Neural cell (in vitro differentiated cells): ENCODE measurements around the gene DCTN4. TPM values are rescaled to one million over a fixed set of nuclear protein-coding genes. Genes with fewer than 3 reads are reported as not detected.

Experiments
- H2AFZ ChIP-seq: fragments of 200-600, 300-800 bp; sonication (generic), shearing (Covaris generic); 2 replicates; pipeline ENCODE4 v1.6.0; 2014; ENCODE audit warnings: low read depth, mild to moderate bottlenecking, antibody characterized with exemption, low read length, moderate library complexity
- H3F3A ChIP-seq: fragments of 200-600 bp; shearing (Covaris generic); 2 replicates; pipeline ENCODE4 v1.6.1; 2016; ENCODE audit warnings: mild to moderate bottlenecking, moderate library complexity, mixed read lengths, antibody characterized with exemption, low read length; ENCODE audit not compliant: insufficient read depth, poor library complexity, severe bottlenecking
- H3K27ac ChIP-seq: fragments of 200-600, 300-800 bp; sonication (generic), shearing (Covaris generic); 2 replicates; pipeline ENCODE4 v1.5.1; 2014; ENCODE audit warnings: mild to moderate bottlenecking, low read length, moderate library complexity
- H3K27me3 ChIP-seq: fragments of 300-800, 200-600 bp; sonication (generic), shearing (Covaris generic); 2 replicates; pipeline ENCODE4 v1.6.0; 2014; ENCODE audit warnings: mild to moderate bottlenecking, low read depth, low read length, moderate library complexity; ENCODE audit not compliant: insufficient read depth
- H3K36me3 ChIP-seq: fragments of 300-800, 200-600 bp; sonication (generic), shearing (Covaris generic); 2 replicates; pipeline ENCODE4 v1.5.1; 2014; ENCODE audit warnings: mild to moderate bottlenecking, antibody characterized with exemption, low read length, moderate library complexity; ENCODE audit not compliant: insufficient read depth
- H3K4me2 ChIP-seq: fragments of 300-800, 200-600 bp; sonication (generic), shearing (Covaris generic); 2 replicates; pipeline ENCODE4 v1.6.0; 2014; ENCODE audit warnings: mild to moderate bottlenecking, low read length
- H3K4me3 ChIP-seq: fragments of 300-800, 200-600 bp; sonication (generic), shearing (Covaris generic); 2 replicates; pipeline ENCODE4 v1.5.1; 2014; ENCODE audit warnings: mild to moderate bottlenecking, low read length, moderate library complexity
- H3K79me2 ChIP-seq: fragments of 200-600 bp; shearing (Covaris generic); replicated peaks from 2 replicates; pipeline ENCODE4 v1.6.0; 2014; ENCODE audit warnings: mild to moderate bottlenecking, low read length, moderate library complexity; ENCODE audit not compliant: insufficient read depth
- H3K9ac ChIP-seq: fragments of 300-800, 200-600 bp; sonication (generic), shearing (Covaris generic); 2 replicates; pipeline ENCODE4 v1.6.1; 2016; ENCODE audit warnings: mild to moderate bottlenecking, low read length, mixed read lengths
- H3K9me2 ChIP-seq: fragments of 200-600 bp; shearing (Covaris generic); 2 replicates; pipeline ENCODE4 v1.6.1; 2016; ENCODE audit warnings: mild to moderate bottlenecking, low read length, mixed read lengths; ENCODE audit not compliant: insufficient read depth
- H3K9me3 ChIP-seq: fragments of 200-600, 300-800 bp; sonication (generic), shearing (Covaris generic); 2 replicates; pipeline ENCODE4 v1.6.1; 2016; ENCODE audit warnings: mild to moderate bottlenecking, mixed run types, low read length, moderate library complexity, mixed read lengths
- H4K20me1 ChIP-seq: fragments of 200-600 bp; shearing (Covaris generic); 2 replicates; pipeline ENCODE4 v1.6.1; 2016; ENCODE audit warnings: mild to moderate bottlenecking, mixed run types; ENCODE audit not compliant: insufficient read depth
- EP300 ChIP-seq: fragments of 450-650 bp; conservative IDR thresholded peaks from 2 replicates; pipeline ENCODE4 v1.6.1; 2014; ENCODE audit warnings: antibody characterized with exemption, mild to moderate bottlenecking, moderate library complexity; ENCODE audit not compliant: poor library complexity, severe bottlenecking
- EZH2 ChIP-seq: fragments of 200-600, 300-800 bp; shearing (Covaris generic), sonication (generic); IDR thresholded peaks from 2 replicates; pipeline ENCODE4 v1.6.1; 2014; ENCODE audit warnings: antibody characterized with exemption, low read length, borderline replicate concordance, mild to moderate bottlenecking; ENCODE audit not compliant: insufficient read depth, poor library complexity, severe bottlenecking
- MXI1 ChIP-seq: fragments of 450-650 bp; conservative IDR thresholded peaks from 2 replicates; pipeline ENCODE4 v1.6.1; 2014; ENCODE audit warnings: antibody characterized with exemption, mild to moderate bottlenecking; ENCODE audit not compliant: poor library complexity, severe bottlenecking
- POLR2AphosphoS5 ChIP-seq: IDR thresholded peaks from 2 replicates; pipeline ENCODE4 v1.6.1; 2012
- RAD21 ChIP-seq: fragments of 450-650 bp; conservative IDR thresholded peaks from 2 replicates; pipeline ENCODE4 v1.6.1; 2014; ENCODE audit warnings: antibody characterized with exemption, mild to moderate bottlenecking, moderate library complexity
- SMC3 ChIP-seq: fragments of 450-650 bp; conservative IDR thresholded peaks from 2 replicates; pipeline ENCODE4 v1.6.1; 2014; ENCODE audit warnings: antibody characterized with exemption, mild to moderate bottlenecking, moderate library complexity; ENCODE audit not compliant: poor library complexity
- TAF1 ChIP-seq: IDR thresholded peaks from 2 replicates; pipeline ENCODE4 v1.6.1; 2012; ENCODE audit warnings: low read depth
- polyA plus RNA-seq: library from polyadenylated mRNA; depleted of rRNA; stranded (reverse); fragments of >200 nt; gene quantifications from 2 replicates; pipeline ENCODE4 v1.2.3, GENCODE V29; 2014
- TF ChIP-seq, protein P1 (sequence below): IDR thresholded peaks from 2 replicates; pipeline ENCODE4 v1.6.1; 2012; ENCODE audit warnings: borderline replicate concordance
- TF ChIP-seq, protein P2 (sequence below): fragments of 450-650 bp; IDR thresholded peaks from 2 replicates; pipeline ENCODE4 v1.5.1; 2014; ENCODE audit warnings: antibody characterized with exemption, mild to moderate bottlenecking, moderate library complexity; ENCODE audit not compliant: poor library complexity, severe bottlenecking

DCTN4 gene
- polyA plus RNA-seq, 1 donor from 2014 or later: 117 TPM

DNA sequence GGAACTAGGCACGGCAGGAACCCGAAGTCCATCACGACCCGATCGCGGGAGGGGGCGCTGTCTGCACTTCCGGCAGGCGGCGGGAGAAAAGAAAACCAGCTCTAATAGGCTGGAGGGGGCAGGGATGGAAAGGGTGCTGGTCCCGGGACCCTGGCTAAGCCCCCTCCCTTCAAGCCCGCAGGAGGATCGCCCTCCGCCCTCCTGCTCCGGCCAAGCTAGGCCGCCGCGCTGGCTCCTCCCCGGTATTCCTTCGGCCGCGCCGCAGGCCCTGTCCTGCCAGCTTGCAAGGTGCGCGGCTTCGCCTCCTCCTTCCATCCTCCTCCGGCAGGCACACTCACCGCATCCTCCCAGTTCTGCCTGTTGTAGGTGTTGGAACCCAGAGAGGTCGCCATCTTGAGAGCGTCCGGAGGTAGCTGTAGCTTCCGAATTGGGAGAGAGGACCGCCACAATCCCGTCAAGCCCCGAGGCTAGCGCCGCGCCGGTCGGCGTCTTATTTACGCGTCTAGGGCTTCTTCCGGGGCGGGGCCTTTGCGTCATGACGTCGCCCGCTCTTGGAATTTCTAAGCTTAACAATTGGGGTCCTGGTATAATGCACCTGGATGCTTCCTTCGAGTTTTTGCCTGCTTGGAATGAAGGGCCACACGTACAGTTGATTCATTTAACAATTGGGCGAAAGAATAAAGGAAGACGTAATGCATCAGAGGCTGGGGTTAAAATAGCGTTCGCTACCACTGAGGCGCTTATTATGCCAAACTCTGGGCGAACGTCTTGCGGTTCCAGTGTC lies 58.0 kb downstream of the DCTN4 start, which contains the start of gene RBM22:
RBM22 (minus strand) TSS at position 469 of the 784 bp plus-strand sequence; CDS start at position 392, 77 bp downstream.
- H3K9ac ChIP-seq: peak within 1 kb of the TSS; percentile 99
- H3K9me3 ChIP-seq: no peaks in the 10 kb centered on the region
- peaks cover 19% of the 10 kb centered on the region for H3K79me2 ChIP-seq
- H3K36me3 ChIP-seq: no peaks in the 10 kb centered on the region
- no peaks in the 10 kb centered on the region for H3K9me2 ChIP-seq
- H3K4me2 ChIP-seq: peak within 1 kb of the TSS; percentile 90
- H3K27ac ChIP-seq: peak within 1 kb of the TSS; percentile 99
- H3K4me3 ChIP-seq: peak within 1 kb of the TSS; percentile 93
- no peaks in the 10 kb centered on the region for H3K27me3 ChIP-seq
- TF ChIP-seq RAD21 (no peak), EZH2 (no peak), MXI1 (peak; percentile 74), SMC3 (no peak), TAF1 (peak; percentile 86), EP300 (peak; percentile 71), POLR2AphosphoS5 (peak; percentile 94)
- TF ChIP-seq, protein P1, sequence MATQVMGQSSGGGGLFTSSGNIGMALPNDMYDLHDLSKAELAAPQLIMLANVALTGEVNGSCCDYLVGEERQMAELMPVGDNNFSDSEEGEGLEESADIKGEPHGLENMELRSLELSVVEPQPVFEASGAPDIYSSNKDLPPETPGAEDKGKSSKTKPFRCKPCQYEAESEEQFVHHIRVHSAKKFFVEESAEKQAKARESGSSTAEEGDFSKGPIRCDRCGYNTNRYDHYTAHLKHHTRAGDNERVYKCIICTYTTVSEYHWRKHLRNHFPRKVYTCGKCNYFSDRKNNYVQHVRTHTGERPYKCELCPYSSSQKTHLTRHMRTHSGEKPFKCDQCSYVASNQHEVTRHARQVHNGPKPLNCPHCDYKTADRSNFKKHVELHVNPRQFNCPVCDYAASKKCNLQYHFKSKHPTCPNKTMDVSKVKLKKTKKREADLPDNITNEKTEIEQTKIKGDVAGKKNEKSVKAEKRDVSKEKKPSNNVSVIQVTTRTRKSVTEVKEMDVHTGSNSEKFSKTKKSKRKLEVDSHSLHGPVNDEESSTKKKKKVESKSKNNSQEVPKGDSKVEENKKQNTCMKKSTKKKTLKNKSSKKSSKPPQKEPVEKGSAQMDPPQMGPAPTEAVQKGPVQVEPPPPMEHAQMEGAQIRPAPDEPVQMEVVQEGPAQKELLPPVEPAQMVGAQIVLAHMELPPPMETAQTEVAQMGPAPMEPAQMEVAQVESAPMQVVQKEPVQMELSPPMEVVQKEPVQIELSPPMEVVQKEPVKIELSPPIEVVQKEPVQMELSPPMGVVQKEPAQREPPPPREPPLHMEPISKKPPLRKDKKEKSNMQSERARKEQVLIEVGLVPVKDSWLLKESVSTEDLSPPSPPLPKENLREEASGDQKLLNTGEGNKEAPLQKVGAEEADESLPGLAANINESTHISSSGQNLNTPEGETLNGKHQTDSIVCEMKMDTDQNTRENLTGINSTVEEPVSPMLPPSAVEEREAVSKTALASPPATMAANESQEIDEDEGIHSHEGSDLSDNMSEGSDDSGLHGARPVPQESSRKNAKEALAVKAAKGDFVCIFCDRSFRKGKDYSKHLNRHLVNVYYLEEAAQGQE: peak; percentile 91
- TF ChIP-seq, protein P2, sequence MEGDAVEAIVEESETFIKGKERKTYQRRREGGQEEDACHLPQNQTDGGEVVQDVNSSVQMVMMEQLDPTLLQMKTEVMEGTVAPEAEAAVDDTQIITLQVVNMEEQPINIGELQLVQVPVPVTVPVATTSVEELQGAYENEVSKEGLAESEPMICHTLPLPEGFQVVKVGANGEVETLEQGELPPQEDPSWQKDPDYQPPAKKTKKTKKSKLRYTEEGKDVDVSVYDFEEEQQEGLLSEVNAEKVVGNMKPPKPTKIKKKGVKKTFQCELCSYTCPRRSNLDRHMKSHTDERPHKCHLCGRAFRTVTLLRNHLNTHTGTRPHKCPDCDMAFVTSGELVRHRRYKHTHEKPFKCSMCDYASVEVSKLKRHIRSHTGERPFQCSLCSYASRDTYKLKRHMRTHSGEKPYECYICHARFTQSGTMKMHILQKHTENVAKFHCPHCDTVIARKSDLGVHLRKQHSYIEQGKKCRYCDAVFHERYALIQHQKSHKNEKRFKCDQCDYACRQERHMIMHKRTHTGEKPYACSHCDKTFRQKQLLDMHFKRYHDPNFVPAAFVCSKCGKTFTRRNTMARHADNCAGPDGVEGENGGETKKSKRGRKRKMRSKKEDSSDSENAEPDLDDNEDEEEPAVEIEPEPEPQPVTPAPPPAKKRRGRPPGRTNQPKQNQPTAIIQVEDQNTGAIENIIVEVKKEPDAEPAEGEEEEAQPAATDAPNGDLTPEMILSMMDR: peak; percentile 76
- no peaks in the 10 kb centered on the region for H3F3A ChIP-seq
- no peaks in the 10 kb centered on the region for H4K20me1 ChIP-seq
- H2AFZ ChIP-seq: peak within 1 kb of the TSS; percentile 100

DNA sequence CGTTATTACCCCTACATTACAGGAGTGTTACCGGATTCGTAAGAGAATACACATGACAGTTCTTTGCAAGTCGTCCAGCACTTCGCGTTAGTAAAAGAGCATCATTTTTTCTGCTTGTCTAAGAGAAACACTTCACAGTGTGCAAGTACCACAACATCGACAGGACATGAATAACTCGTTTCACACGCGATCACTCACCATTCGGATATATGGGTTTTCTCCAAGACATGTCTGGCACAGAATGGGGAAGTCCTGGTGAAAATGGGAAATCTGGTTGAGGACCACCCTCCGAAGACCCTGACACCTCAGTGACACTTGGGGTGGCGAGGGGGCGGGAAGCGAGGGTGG lies 58.6 kb downstream of the DCTN4 start:
- Histone ChIP-seq H3K9me3 (no peaks in the 10 kb centered on the region), H3K9ac (peak overlapping the region; percentile 99), H2AFZ (peak overlapping the region; percentile 100), H3K36me3 (peaks cover 3% of the 10 kb centered on the region), H3K4me2 (peak overlapping the region; percentile 90), H3K27ac (peak overlapping the region; percentile 99), H3K9me2 (no peaks in the 10 kb centered on the region), H3K79me2 (peaks cover 19% of the 10 kb centered on the region), H3K27me3 (no peaks in the 10 kb centered on the region), H3K4me3 (peak overlapping the region; percentile 93), H3F3A (no peaks in the 10 kb centered on the region), H4K20me1 (no peaks in the 10 kb centered on the region)
- TF ChIP-seq EZH2: no peak
- no peak for TF ChIP-seq MXI1
- no peak for TF ChIP-seq RAD21
- no peak for TF ChIP-seq POLR2AphosphoS5
- TF ChIP-seq, protein P2: no peak
- TF ChIP-seq, protein P1: no peak
- no peak for TF ChIP-seq TAF1
- TF ChIP-seq SMC3: no peak
- no peak for TF ChIP-seq EP300
